DND-41 (cell line): ENCODE results near the gene GORASP1.
A peak's percentile ranks its signal among the peaks of the same experiment; 100 is the strongest.

ENCODE experiments used
- ATAC-seq: fragments of 200-7000 bp; cut with Tn5 transposase; 3 replicates; pipeline ENCODE4 v1.9.1; 2021; ENCODE audit warnings: low read depth; ENCODE audit not compliant: insufficient read depth
- DNase-seq: peaks from one replicate; pipeline ENCODE4 v3.0.0-alpha.2; 2020
- H2AFZ ChIP-seq: 2 replicates; pipeline ENCODE4 v1.6.0; 2012; ENCODE audit warnings: low read depth, low read length
- H3K27ac ChIP-seq: 2 replicates; pipeline ENCODE4 v1.5.1; 2012; ENCODE audit warnings: low read length, inconsistent platforms
- H3K27me3 ChIP-seq: fragments of 200-600 bp; sonication (generic); 2 replicates; pipeline ENCODE4 v1.6.0; 2012; ENCODE audit warnings: low read length, mild to moderate bottlenecking, inconsistent platforms; ENCODE audit not compliant: insufficient read depth, poor library complexity
- H3K36me3 ChIP-seq: 2 replicates; pipeline ENCODE4 v1.5.1; 2012; ENCODE audit warnings: low read length, inconsistent platforms; ENCODE audit not compliant: insufficient read depth
- H3K4me1 ChIP-seq: 2 replicates; pipeline ENCODE4 v1.5.1; 2012; ENCODE audit warnings: mild to moderate bottlenecking, low read length; ENCODE audit not compliant: insufficient read depth
- H3K4me2 ChIP-seq: 2 replicates; pipeline ENCODE4 v1.6.0; 2012; ENCODE audit warnings: mild to moderate bottlenecking, moderate library complexity, low read length, inconsistent platforms; ENCODE audit not compliant: insufficient read depth
- H3K4me3 ChIP-seq, 2 experiments: fragments of 200-600 bp in 1 of 2; shearing (Covaris generic) in 1 of 2; 2 replicates each; pipeline ENCODE4 v1.5.1; 2012 to 2016; ENCODE audit warnings: inconsistent platforms in 2 of 2, low read length in 2 of 2, mild to moderate bottlenecking in 2 of 2, low read depth in 1 of 2, moderate library complexity in 1 of 2
- H3K79me2 ChIP-seq: 2 replicates; pipeline ENCODE4 v1.6.0; 2012; ENCODE audit warnings: low read length, inconsistent platforms; ENCODE audit not compliant: insufficient read depth
- H3K9ac ChIP-seq: 2 replicates; pipeline ENCODE4 v1.6.0; 2012; ENCODE audit warnings: low read depth, mild to moderate bottlenecking, inconsistent platforms, low read length, moderate library complexity
- H3K9me3 ChIP-seq: 2 replicates; pipeline ENCODE4 v1.5.1; 2012; ENCODE audit warnings: low read length, moderate library complexity, mild to moderate bottlenecking, inconsistent platforms; ENCODE audit not compliant: insufficient read depth, severe bottlenecking
- H4K20me1 ChIP-seq: 2 replicates; pipeline ENCODE4 v1.6.0; 2012; ENCODE audit warnings: low read length; ENCODE audit not compliant: insufficient read depth
- EZH2 ChIP-seq: IDR thresholded peaks from 3 replicates; pipeline ENCODE4 v1.6.1; 2012; ENCODE audit warnings: borderline replicate concordance, low read depth, mild to moderate bottlenecking, moderate library complexity, low read length, inconsistent platforms; ENCODE audit not compliant: severe bottlenecking
- TF ChIP-seq, protein P1 (sequence below): IDR thresholded peaks from 2 replicates; pipeline ENCODE4 v1.5.1; 2012; ENCODE audit warnings: borderline replicate concordance, low read length, moderate library complexity, mild to moderate bottlenecking; ENCODE audit not compliant: poor library complexity, severe bottlenecking; ENCODE audit errors: extremely low read depth

The GORASP1 gene

DNA sequence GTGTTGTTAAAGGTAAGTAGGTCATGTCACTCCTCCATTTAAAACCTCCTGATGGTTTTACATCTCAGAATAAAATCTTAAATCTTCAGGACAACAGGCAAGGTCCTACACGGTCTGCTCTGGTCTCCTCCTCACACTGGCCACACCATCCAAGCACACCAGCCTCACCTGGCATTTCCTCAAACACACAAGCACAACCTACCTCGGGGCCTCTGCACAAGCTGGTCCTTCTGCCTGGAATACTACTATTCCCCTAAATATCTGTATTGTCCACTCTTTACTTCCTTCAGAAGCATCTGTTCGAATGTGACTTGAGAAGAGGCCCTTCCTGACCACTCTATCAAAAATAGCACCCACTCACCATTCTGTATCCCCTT is 1.8 kb downstream of the GORASP1 start:
- ATAC-seq (no peak), DNase-seq (no peak)
- Histone ChIP-seq H3K4me1 (peaks cover 40% of the 10 kb centered on the region), H3K36me3 (peaks cover 4% of the 10 kb centered on the region), H3K79me2 (peaks cover 20% of the 10 kb centered on the region), H2AFZ (no peak overlapping the region), H3K4me2 (peak overlapping the region; percentile 83), H3K4me3 (peak overlapping the region in 1 of 2 experiments; percentile 64; a peak in 2 of 4 replicates), H3K9ac (no peak overlapping the region; the same call in 1 of the 2 replicates), H3K9me3 (no peaks in the 10 kb centered on the region), H4K20me1 (peaks cover 33% of the 10 kb centered on the region), H3K27me3 (no peaks in the 10 kb centered on the region), H3K27ac (no peak overlapping the region)
- TF ChIP-seq, protein P1, sequence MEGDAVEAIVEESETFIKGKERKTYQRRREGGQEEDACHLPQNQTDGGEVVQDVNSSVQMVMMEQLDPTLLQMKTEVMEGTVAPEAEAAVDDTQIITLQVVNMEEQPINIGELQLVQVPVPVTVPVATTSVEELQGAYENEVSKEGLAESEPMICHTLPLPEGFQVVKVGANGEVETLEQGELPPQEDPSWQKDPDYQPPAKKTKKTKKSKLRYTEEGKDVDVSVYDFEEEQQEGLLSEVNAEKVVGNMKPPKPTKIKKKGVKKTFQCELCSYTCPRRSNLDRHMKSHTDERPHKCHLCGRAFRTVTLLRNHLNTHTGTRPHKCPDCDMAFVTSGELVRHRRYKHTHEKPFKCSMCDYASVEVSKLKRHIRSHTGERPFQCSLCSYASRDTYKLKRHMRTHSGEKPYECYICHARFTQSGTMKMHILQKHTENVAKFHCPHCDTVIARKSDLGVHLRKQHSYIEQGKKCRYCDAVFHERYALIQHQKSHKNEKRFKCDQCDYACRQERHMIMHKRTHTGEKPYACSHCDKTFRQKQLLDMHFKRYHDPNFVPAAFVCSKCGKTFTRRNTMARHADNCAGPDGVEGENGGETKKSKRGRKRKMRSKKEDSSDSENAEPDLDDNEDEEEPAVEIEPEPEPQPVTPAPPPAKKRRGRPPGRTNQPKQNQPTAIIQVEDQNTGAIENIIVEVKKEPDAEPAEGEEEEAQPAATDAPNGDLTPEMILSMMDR, result no peak
- no peak for TF ChIP-seq EZH2

DNA sequence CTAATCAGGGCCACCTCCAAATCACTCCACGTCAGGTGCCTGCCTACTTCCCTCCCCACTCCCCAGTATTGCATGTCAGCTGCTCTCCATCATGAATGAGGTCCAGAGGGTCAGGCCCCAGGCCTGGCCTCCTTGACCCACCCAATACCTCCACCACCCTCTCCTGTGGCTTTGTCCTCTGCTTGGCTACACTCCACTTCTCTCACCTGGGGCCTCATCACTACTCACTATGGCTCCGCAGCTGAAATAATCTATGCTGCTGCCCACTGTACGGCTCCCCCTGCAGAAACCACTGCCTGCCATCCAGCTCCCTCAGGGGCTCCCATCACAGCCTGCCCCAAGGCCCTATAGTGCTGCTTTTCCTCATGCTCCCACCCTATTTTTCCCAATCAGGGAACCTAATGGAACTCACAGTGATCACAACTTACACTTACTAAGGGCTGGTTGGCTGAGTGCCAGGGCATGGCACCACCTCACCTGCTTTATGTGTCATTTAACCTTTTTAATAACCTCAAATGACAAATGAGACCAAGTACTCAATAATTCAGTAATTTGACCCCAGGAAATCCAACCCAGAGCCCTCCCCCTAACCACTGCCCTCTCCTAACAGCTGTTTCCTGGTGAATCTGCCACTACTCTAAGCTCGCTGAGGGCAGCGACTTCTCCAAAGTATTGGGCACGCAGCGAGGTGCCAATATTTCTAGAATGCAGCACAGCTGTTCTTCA is 2.3 kb downstream of the GORASP1 start:
- no peak for DNase-seq
- Histone ChIP-seq H4K20me1 (peaks cover 33% of the 10 kb centered on the region), H3K9ac (no peak overlapping the region), H3K36me3 (peaks cover 10% of the 10 kb centered on the region), H3K4me2 (peak overlapping the region; percentile 83), H3K27ac (no peak overlapping the region), H3K79me2 (peaks cover 20% of the 10 kb centered on the region), H3K27me3 (no peaks in the 10 kb centered on the region), H3K4me3 (no peak overlapping the region), H3K4me1 (peaks cover 40% of the 10 kb centered on the region), H2AFZ (no peak overlapping the region), H3K9me3 (no peaks in the 10 kb centered on the region)
- no peak for ATAC-seq
- TF ChIP-seq EZH2, result no peak
- TF ChIP-seq, protein P1, result no peak

DNA sequence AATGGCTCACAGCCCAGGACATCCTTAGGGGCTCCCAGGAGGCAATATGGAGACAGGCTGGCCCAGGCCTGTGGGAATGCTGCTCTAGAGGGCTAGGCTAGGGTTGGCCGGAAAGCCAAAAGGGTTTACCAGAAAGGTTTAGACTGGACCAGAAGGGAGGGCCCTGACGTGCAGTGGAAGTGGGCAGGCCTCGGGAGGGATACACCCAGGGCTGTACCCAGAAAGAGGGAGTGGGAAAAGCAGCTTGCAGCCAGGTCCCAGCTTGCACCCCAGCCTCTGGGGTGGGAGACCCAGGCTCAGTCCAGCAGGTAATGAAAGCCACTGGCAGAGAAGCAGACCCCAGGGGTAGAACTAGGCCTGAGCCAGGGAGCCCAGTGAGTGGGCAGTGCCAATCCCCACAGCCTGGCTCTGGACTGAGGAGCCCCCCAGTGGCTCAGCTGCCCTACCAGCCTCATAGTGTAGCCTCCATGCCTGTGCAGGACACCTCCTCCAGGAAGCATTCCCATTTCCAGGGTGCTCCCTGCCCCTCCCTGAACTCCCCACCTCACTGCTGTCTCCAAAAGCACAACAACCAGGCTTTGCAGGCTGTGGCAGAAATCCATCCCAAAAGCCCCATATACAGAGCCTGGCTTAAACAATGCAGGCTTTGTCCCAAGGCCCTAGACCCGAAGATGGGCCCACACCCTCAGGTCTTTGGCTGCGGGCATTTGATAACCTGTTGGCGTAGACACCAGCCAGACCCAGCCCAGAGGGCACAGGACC is 3.5 kb downstream of the GORASP1 start:
- TF ChIP-seq, protein P1, result no peak
- TF ChIP-seq EZH2, result no peak
- Histone ChIP-seq H3K27ac (no peak overlapping the region), H3K4me2 (no peak overlapping the region)

More for the DNA sequence above, 3.5 kb downstream of the GORASP1 start:
- ATAC-seq, result no peak
- Histone ChIP-seq H3K36me3 (peaks cover 21% of the 10 kb centered on the region), H3K4me1 (peaks cover 40% of the 10 kb centered on the region), H4K20me1 (peaks cover 40% of the 10 kb centered on the region), H3K4me3 (no peak overlapping the region), H3K9ac (no peak overlapping the region), H2AFZ (no peak overlapping the region), H3K27me3 (no peaks in the 10 kb centered on the region), H3K79me2 (peaks cover 20% of the 10 kb centered on the region), H3K9me3 (no peaks in the 10 kb centered on the region)
- no peak for DNase-seq
